ENCODE data around the gene MYOZ1. TPM values are rescaled to one million over a fixed set of nuclear protein-coding genes. Genes with fewer than 3 reads are reported as not detected.

MYOZ1 gene
- total and polyA plus RNA-seq, 2 of the 4 experiments (the other 2 are of a cell fraction), result 0.18 to 0.29 TPM

DNA sequence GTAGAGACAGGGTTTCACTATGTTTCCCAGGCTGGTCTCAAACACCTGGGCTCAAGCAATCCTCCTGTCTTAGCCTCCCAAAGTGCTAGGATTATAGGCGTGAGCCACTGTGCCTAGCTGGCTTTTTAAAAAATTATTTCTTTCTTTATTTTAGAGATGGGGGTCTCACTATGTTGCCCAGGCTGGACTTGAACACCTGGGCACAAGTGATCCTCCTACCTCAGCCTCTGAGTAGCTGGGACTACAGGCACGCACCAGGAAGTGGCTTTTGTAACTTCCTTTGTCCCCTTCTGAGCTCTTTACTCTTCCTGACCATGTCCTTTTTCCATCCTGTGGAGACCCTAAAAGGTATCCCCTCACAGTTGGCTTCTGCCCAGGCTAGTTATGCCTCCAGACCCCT lies 2.1 kb upstream of the MYOZ1 start:
- dilution Hi-C loops (cut with HindIII; ENCODE audit: low sequenced_read_pairs, unreplicated experiment), result no loop called here
- H3K9ac ChIP-seq (ENCODE audit: low read depth, low read length), result no peak overlapping the region
- no peak overlapping the region for H3K23ac ChIP-seq (ENCODE audit: low read depth, low read length)
- H2BK5ac ChIP-seq (ENCODE audit: low read depth, low read length, poor library complexity, severe bottlenecking), result no peak overlapping the region
- intact Hi-C loops (cut with micrococcal nuclease), result loop anchor here (5.0 to 10.0 kb wide), 2 partner anchors 229 to 381 kb away; partner anchors contain the start of gene ANXA7
- no peak for DNase-seq
- no peak overlapping the region; the same call in 1 of the 2 replicates for H2BK120ac ChIP-seq (ENCODE audit: low read depth, low read length)
- no peak overlapping the region for H2AK5ac ChIP-seq (ENCODE audit: low read depth, low read length)
- no peak overlapping the region for H3K27ac ChIP-seq (ENCODE audit: insufficient read depth, low read length)
- H3K14ac ChIP-seq (replicated peaks; ENCODE audit: low read depth, low read length), result no peak overlapping the region
- no peak overlapping the region for H4K8ac ChIP-seq (ENCODE audit: low read depth in 2 of 2, low read length in 2 of 2)
- no peak overlapping the region for H3K4me3 ChIP-seq (ENCODE audit: insufficient read depth, low read depth, low read length)
- peaks cover 0 to 1% of the 10 kb centered on the region in 2 experiments; a peak in 1 of 4 replicates for H3K79me1 ChIP-seq (ENCODE audit: low read depth in 1 of 2, low read length in 2 of 2)
- no peak for ATAC-seq (ENCODE audit: low read depth)
- peaks cover 4% of the 10 kb centered on the region; the same call in 1 of the 2 replicates for H3K27me3 ChIP-seq (ENCODE audit: control insufficient read depth, insufficient read depth, low read length)
- no peak overlapping the region for H2BK20ac ChIP-seq (ENCODE audit: low read depth, low read length)
- no peak overlapping the region for H2AK9ac ChIP-seq (replicated peaks; ENCODE audit: low read depth, low read length, poor library complexity)
- no peak overlapping the region for H3K18ac ChIP-seq (ENCODE audit: low read depth, low read length)
- no peak overlapping the region for H4K91ac ChIP-seq (ENCODE audit: insufficient read depth, low read depth, low read length)
- no peaks in the 10 kb centered on the region for H3K9me3 ChIP-seq (ENCODE audit: control insufficient read depth, insufficient read depth, low read length)
- H3K4me1 ChIP-seq (ENCODE audit: control insufficient read depth, insufficient read depth, low read length), result peaks cover under 1% of the 10 kb centered on the region
- H3K56ac ChIP-seq (ENCODE audit: extremely low read depth, insufficient read depth, low read length), result no peak overlapping the region
- POLR2A ChIA-PET (ENCODE audit: unreplicated experiment), result no interaction called here
- in situ Hi-C loops (cut with MboI; ENCODE audit: low sequenced_read_pairs), result loop anchor here (5.0 to 25.0 kb wide), 2 partner anchors 116 to 381 kb away; partner anchors contain the start of gene MRPS16
- no CpG with 5 or more reads among the region's 2 CpGs for WGBS, 2 experiments (ENCODE audit: extremely low coverage in 2 of 2, insufficient read length in 1 of 2)
- no peak overlapping the region for H4K5ac ChIP-seq (ENCODE audit: low read depth, low read length)
- TF ChIP-seq NFE2L2 (IDR thresholded peaks at IDR 0.05; ENCODE audit: low read depth, low read length) (no peak), MAFK (IDR thresholded peaks at IDR 0.05; ENCODE audit: low read depth, low read length) (no peak), MAZ (IDR thresholded peaks at IDR 0.05; ENCODE audit: borderline replicate concordance, low read depth, low read length) (no peak), CEBPB (IDR thresholded peaks at IDR 0.05; ENCODE audit: low read depth, low read length) (no peak), MXI1 (IDR thresholded peaks at IDR 0.05; ENCODE audit: borderline replicate concordance, low read depth, low read length) (no peak), BHLHE40 (IDR thresholded peaks at IDR 0.05; ENCODE audit: low read depth, low read length) (no peak), RFX5 (IDR thresholded peaks at IDR 0.05; ENCODE audit: low read depth, low read length) (no peak), POLR2A (IDR thresholded peaks at IDR 0.05; ENCODE audit: low read depth, low read length) (no peak), RAD21 (IDR thresholded peaks at IDR 0.05; ENCODE audit: low read length) (no peak), RCOR1 (IDR thresholded peaks at IDR 0.05; ENCODE audit: insufficient replicate concordance, low read length) (no peak), FOS (IDR thresholded peaks at IDR 0.05; ENCODE audit: low read depth, low read length) (no peak), CHD1 (IDR thresholded peaks at IDR 0.05; ENCODE audit: low read depth, low read length) (no peak), SMC3 (IDR thresholded peaks at IDR 0.05; ENCODE audit: low read depth, low read length) (no peak)
- TF ChIP-seq, protein P1, sequence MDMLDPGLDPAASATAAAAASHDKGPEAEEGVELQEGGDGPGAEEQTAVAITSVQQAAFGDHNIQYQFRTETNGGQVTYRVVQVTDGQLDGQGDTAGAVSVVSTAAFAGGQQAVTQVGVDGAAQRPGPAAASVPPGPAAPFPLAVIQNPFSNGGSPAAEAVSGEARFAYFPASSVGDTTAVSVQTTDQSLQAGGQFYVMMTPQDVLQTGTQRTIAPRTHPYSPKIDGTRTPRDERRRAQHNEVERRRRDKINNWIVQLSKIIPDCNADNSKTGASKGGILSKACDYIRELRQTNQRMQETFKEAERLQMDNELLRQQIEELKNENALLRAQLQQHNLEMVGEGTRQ (IDR thresholded peaks at IDR 0.05; ENCODE audit: low read depth, low read length), result no peak
- TF ChIP-seq, protein P2, sequence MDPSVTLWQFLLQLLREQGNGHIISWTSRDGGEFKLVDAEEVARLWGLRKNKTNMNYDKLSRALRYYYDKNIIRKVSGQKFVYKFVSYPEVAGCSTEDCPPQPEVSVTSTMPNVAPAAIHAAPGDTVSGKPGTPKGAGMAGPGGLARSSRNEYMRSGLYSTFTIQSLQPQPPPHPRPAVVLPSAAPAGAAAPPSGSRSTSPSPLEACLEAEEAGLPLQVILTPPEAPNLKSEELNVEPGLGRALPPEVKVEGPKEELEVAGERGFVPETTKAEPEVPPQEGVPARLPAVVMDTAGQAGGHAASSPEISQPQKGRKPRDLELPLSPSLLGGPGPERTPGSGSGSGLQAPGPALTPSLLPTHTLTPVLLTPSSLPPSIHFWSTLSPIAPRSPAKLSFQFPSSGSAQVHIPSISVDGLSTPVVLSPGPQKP (IDR thresholded peaks at IDR 0.05; ENCODE audit: borderline replicate concordance, low read depth, low read length), result no peak
- TF ChIP-seq, protein P3, sequence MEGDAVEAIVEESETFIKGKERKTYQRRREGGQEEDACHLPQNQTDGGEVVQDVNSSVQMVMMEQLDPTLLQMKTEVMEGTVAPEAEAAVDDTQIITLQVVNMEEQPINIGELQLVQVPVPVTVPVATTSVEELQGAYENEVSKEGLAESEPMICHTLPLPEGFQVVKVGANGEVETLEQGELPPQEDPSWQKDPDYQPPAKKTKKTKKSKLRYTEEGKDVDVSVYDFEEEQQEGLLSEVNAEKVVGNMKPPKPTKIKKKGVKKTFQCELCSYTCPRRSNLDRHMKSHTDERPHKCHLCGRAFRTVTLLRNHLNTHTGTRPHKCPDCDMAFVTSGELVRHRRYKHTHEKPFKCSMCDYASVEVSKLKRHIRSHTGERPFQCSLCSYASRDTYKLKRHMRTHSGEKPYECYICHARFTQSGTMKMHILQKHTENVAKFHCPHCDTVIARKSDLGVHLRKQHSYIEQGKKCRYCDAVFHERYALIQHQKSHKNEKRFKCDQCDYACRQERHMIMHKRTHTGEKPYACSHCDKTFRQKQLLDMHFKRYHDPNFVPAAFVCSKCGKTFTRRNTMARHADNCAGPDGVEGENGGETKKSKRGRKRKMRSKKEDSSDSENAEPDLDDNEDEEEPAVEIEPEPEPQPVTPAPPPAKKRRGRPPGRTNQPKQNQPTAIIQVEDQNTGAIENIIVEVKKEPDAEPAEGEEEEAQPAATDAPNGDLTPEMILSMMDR (conservative IDR thresholded peaks at IDR 0.05; ENCODE audit: low read depth, low read length), result no peak
- no peaks in the 10 kb centered on the region for H4K20me1 ChIP-seq (ENCODE audit: insufficient read depth, low read length)
- H3K36me3 ChIP-seq (ENCODE audit: control insufficient read depth, insufficient read depth, low read length), result no peaks in the 10 kb centered on the region
- no peak overlapping the region for H2AFZ ChIP-seq (replicated peaks; ENCODE audit: low read length, poor library complexity)
- H2BK15ac ChIP-seq (ENCODE audit: low read depth, low read length), result no peak overlapping the region
- H3K4me2 ChIP-seq (ENCODE audit: low read depth, low read length), result no peak overlapping the region
- H3K4ac ChIP-seq (ENCODE audit: low read depth, low read length), result no peak overlapping the region
- 0 out of 2 replicates have a peak, but pooled peaks cover under 1% of the 10 kb centered on the region for H3K9me1 ChIP-seq (ENCODE audit: insufficient read depth, low read length)
- no TSS peak for BruUV-seq (replicated peaks)
- CTCF ChIA-PET, result interaction anchor here (0.6 to 1.1 kb wide), 3 partner anchors 14 to 126 kb away, joined by 3 to 7 read pairs (median 3); no protein-coding TSS in a partner anchor

Data from IMR-90 (cell line).